NT2/D1 (cell line): ENCODE measurements around the gene NRIP1.
"Not testable (repeated sequence)": the region's sequence is repeated elsewhere in the genome, so short reads cannot be mapped to it uniquely, and the experiment has no call there.

Experiments used
- DNase-seq: peaks from one replicate; pipeline ENCODE4 v3.0.0-alpha.2; 2011; ENCODE audit warnings: low read depth, low spot score
- H3K27me3 ChIP-seq: 2 replicates; pipeline ENCODE4 v1.6.0; 2011; ENCODE audit warnings: mild to moderate bottlenecking; ENCODE audit not compliant: insufficient read length, insufficient read depth
- H3K36me3 ChIP-seq: 2 replicates; pipeline ENCODE4 v1.6.1; 2011; ENCODE audit warnings: mild to moderate bottlenecking, low read length, mixed read lengths; ENCODE audit not compliant: insufficient read depth, insufficient read length
- H3K4me1 ChIP-seq: 2 replicates; pipeline ENCODE4 v1.5.1; 2011; ENCODE audit not compliant: insufficient read depth, insufficient read length
- H3K4me3 ChIP-seq: 2 replicates; pipeline ENCODE4 v1.5.1; 2011; ENCODE audit warnings: low read depth; ENCODE audit not compliant: insufficient read length
- H3K9ac ChIP-seq: 2 replicates; pipeline ENCODE4 v1.6.0; 2011; ENCODE audit warnings: low read depth; ENCODE audit not compliant: insufficient read length
- H3K9me3 ChIP-seq: 2 replicates; pipeline ENCODE4 v1.5.1; 2011; ENCODE audit warnings: mild to moderate bottlenecking, low read length; ENCODE audit not compliant: insufficient read depth
- SUZ12 ChIP-seq: IDR thresholded peaks from 2 replicates; pipeline ENCODE4 v1.6.1; 2011; ENCODE audit not compliant: insufficient read length, insufficient read depth; ENCODE audit errors: extremely low read depth
- YY1 ChIP-seq: IDR thresholded peaks from 2 replicates; pipeline ENCODE4 v1.6.1; 2011; ENCODE audit not compliant: insufficient read length, insufficient read depth
- ZNF274 ChIP-seq: IDR thresholded peaks from 2 replicates; pipeline ENCODE4 v1.6.1; 2011; ENCODE audit warnings: mild to moderate bottlenecking, low read depth, low read length

The NRIP1 gene

DNA sequence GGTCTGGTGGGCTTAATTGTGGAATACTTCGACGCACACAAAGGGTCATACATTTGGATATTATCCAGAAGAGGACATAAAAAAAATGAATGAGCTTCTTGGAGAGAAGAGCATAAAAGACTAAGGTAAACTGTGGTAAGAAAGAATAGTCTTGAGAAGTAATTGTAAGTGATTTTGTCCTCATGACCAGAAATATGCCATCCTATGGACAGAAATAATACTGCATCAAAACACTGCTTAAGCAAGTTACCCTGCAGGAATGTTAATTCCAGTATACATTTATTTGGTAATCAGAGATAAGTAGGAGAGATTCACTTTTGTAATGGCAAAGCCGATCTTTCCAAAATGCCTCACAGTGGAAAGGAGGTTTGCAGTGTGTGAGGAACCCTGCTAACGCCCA is 111.9 kb downstream of the NRIP1 start:
- H3K36me3 ChIP-seq, result no peaks in the 10 kb centered on the region
- H3K4me1 ChIP-seq, result no peaks in the 10 kb centered on the region
- no peaks in the 10 kb centered on the region for H3K27me3 ChIP-seq
- no peak overlapping the region for H3K9ac ChIP-seq
- DNase-seq, result no peak
- no peak for TF ChIP-seq YY1
- TF ChIP-seq ZNF274, result no peak
- no peak for TF ChIP-seq SUZ12
- H3K9me3 ChIP-seq, result peaks cover 10% of the 10 kb centered on the region
- no peak overlapping the region for H3K4me3 ChIP-seq

DNA sequence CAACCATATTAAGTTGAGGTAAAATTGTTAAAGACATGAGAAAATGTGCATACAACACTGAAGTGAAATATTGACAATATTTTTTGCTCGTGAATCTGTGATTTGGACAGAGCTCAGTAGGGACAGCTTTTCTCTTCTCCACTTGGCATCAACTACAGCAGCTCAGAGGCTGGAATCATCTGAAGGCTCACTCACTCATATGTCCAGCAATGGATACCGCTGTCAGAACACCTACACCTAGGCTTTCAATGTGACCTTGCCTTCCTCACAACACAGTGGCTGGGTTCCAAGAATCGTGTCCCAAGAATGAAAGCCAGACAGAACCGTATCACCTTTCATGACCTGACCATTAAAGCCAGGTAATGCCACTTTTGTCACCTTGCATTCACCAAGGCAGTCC is 115.2 kb downstream of the NRIP1 start:
- Histone ChIP-seq H3K36me3 (no peaks in the 10 kb centered on the region), H3K9me3 (peaks cover 10% of the 10 kb centered on the region), H3K9ac (no peak overlapping the region), H3K27me3 (no peaks in the 10 kb centered on the region), H3K4me3 (no peak overlapping the region), H3K4me1 (no peaks in the 10 kb centered on the region)
- TF ChIP-seq ZNF274, result no peak
- TF ChIP-seq YY1, result no peak
- no peak for TF ChIP-seq SUZ12
- DNase-seq, result no peak

- no peaks in the 10 kb centered on the region for H3K36me3 ChIP-seq
- no peak overlapping the region for H3K9ac ChIP-seq
- H3K27me3 ChIP-seq, result no peaks in the 10 kb centered on the region
- DNase-seq, result no peak
- H3K4me3 ChIP-seq, result no peak overlapping the region
- H3K4me1 ChIP-seq, result no peaks in the 10 kb centered on the region
- peaks cover 10% of the 10 kb centered on the region for H3K9me3 ChIP-seq
- TF ChIP-seq SUZ12 (no peak), ZNF274 (no peak), YY1 (no peak)
Measured at GRCh38 chr21:14947613-14948160, 117.1 kb downstream of the NRIP1 start.

DNA sequence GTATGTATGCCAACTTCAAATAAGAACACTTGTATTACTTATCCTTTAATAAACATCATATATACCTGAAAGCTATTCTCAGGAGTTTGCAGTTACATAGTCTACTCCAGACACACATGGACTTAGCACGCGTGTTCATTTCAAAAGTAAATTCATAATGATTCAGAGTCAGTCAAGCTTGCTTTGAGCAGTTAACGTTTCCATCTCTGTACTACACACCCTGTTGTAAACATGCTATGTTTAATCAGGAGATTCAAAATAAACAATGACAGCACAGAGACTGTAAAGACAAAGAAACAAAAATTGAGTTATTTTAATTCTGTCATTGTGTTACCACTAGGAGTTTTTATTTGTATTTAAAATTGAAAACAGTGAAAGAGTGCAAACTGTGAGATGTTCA is 119.6 kb downstream of the NRIP1 start:
- no peak overlapping the region for H3K9ac ChIP-seq
- no peaks in the 10 kb centered on the region for H3K27me3 ChIP-seq

GRCh38 chr21:14943616-14944015 is 121.2 kb downstream of the NRIP1 start:
- Histone ChIP-seq H3K36me3 (no peaks in the 10 kb centered on the region), H3K4me3 (no peak overlapping the region), H3K9me3 (peaks cover 28% of the 10 kb centered on the region), H3K4me1 (no peaks in the 10 kb centered on the region), H3K27me3 (no peaks in the 10 kb centered on the region), H3K9ac (no peak overlapping the region)
- no peak for DNase-seq
- no peak for TF ChIP-seq SUZ12
- TF ChIP-seq ZNF274, result no peak
- no peak for TF ChIP-seq YY1

More for the DNA sequence above, 119.6 kb downstream of the NRIP1 start:
- H3K4me3 ChIP-seq, result no peak overlapping the region
- TF ChIP-seq SUZ12, result no peak
- TF ChIP-seq ZNF274, result no peak
- TF ChIP-seq YY1, result no peak
- no peaks in the 10 kb centered on the region for H3K4me1 ChIP-seq
- H3K36me3 ChIP-seq, result no peaks in the 10 kb centered on the region
- H3K9me3 ChIP-seq, result peaks cover 22% of the 10 kb centered on the region
- no peak for DNase-seq

DNA sequence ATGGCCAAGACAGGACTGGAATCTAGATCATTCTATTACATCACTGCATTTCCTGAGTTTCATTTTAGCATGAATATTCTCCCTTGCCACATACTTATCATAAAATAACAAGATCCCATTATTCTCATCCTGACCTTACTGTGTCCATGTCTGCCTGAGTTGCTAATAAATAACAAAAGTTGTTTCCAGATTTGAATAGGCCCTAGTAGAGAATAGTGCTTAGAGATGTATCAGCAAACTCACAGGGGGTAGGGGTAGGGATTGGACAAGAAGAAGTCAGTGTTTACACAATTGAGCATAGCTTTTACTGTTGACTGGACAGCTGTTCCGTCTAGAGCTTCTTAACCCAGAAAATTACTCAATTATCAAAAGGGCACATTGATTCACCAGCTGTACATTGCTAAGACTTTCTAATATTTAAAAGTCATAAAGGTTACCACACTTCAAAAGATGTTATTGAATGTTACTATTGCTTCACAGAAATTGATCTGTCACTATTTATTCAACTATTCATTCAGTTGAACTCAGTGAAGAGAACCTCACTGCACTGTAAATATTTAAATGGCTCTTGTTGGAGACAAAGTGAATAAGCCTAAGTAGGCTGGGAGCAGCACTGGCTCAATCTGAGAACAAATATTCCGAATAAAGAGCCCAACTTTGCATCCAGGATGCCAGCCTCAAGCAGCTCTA is 121.9 kb downstream of the NRIP1 start:
- no peak overlapping the region for H3K4me3 ChIP-seq
- H3K36me3 ChIP-seq, result no peaks in the 10 kb centered on the region
- H3K9ac ChIP-seq, result no peak overlapping the region
- no peak for TF ChIP-seq SUZ12
- TF ChIP-seq YY1, result no peak
- TF ChIP-seq ZNF274, result no peak
- no peak for DNase-seq
- H3K27me3 ChIP-seq, result no peaks in the 10 kb centered on the region
- peaks cover 25% of the 10 kb centered on the region for H3K9me3 ChIP-seq
- no peaks in the 10 kb centered on the region for H3K4me1 ChIP-seq

GRCh38 chr21:14927324-14927723 is 137.5 kb downstream of the NRIP1 start:
- H3K36me3 ChIP-seq, H3K4me3 ChIP-seq, DNase-seq, H3K4me1 ChIP-seq, H3K9ac ChIP-seq, H3K27me3 ChIP-seq: not testable (repeated sequence)
- peaks cover 12% of the 10 kb centered on the region; the same call in 1 of the 2 replicates for H3K9me3 ChIP-seq

DNA sequence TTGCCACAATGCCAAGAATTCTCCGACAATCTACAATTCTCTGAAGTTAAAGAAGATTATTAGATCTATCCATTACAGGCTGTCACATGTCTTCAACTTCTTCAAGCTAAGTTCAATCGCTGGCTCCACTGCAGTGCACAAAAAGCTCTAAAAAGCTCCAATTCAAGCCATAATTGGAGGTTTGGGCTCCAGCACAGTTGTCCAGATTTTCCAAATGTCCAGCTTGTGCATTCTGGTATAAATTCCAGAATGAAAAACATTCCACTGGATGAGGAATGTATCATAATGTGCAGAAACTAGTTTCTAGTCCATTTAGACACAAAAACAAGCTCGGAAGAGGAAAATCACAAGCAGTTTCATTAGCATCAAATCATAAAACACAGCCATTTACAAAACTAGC is 138.6 kb downstream of the NRIP1 start:
- Histone ChIP-seq H3K9me3 (peaks cover 12% of the 10 kb centered on the region; the same call in 1 of the 2 replicates), H3K9ac (no peak overlapping the region), H3K4me3 (no peak overlapping the region), H3K4me1 (no peaks in the 10 kb centered on the region), H3K27me3 (no peaks in the 10 kb centered on the region), H3K36me3 (no peaks in the 10 kb centered on the region)
- TF ChIP-seq YY1, result no peak
- no peak for TF ChIP-seq SUZ12
- no peak for TF ChIP-seq ZNF274
- DNase-seq, result no peak
